Fibroblast of lung (primary cell): ENCODE measurements around the gene WDR62. TPM values are rescaled to one million over a fixed set of nuclear protein-coding genes. Genes with fewer than 3 reads are reported as not detected.
A peak's percentile ranks its signal among the peaks of the same experiment; 100 is the strongest.

ENCODE experiments used
- DNase-seq, 2 donors: peaks; one replicate each; pipeline versions ENCODE4 v3.0.0 to v3.0.0-alpha.2; 2010; ENCODE audit warnings: low read depth in 2 of 2
- H2AFZ ChIP-seq: 2 replicates; pipeline ENCODE4 v1.5.1; 2012; ENCODE audit warnings: low read length, control low read depth, inconsistent platforms
- H3K27ac ChIP-seq: 2 replicates; pipeline ENCODE4 v1.5.1; 2011; ENCODE audit warnings: low read length, control low read depth; ENCODE audit not compliant: insufficient read depth
- H3K27me3 ChIP-seq: 2 replicates; pipeline ENCODE4 v1.5.1; 2011; ENCODE audit warnings: mild to moderate bottlenecking, low read length; ENCODE audit not compliant: control insufficient read depth, insufficient read depth
- H3K36me3 ChIP-seq: 2 replicates; pipeline ENCODE4 v1.5.1; 2011; ENCODE audit warnings: low read length; ENCODE audit not compliant: control insufficient read depth, insufficient read depth
- H3K4me1 ChIP-seq: 2 replicates; pipeline ENCODE4 v1.5.1; 2011; ENCODE audit warnings: low read length; ENCODE audit not compliant: control insufficient read depth, insufficient read depth; ENCODE audit errors: extremely low read depth
- H3K4me2 ChIP-seq: 2 replicates; pipeline ENCODE4 v1.5.1; 2011; ENCODE audit warnings: low read length, control low read depth; ENCODE audit not compliant: insufficient read depth; ENCODE audit errors: extremely low read depth
- H3K4me3 ChIP-seq, 4 experiments: fragments of 200-600 bp in 1 of 4; sonication (generic) in 1 of 4; replicated peaks in 1 of 4; 2 replicates each; pipeline ENCODE4 v1.5.1; 2011 to 2016; ENCODE audit warnings: low read length in 4 of 4, low read depth in 3 of 4, mild to moderate bottlenecking in 3 of 4, control low read depth in 2 of 4, inconsistent platforms in 1 of 4, mixed read lengths in 1 of 4; ENCODE audit not compliant: insufficient read depth in 1 of 4; ENCODE audit errors: control extremely low read depth in 1 of 4
- H3K79me2 ChIP-seq: 2 replicates; pipeline ENCODE4 v1.5.1; 2012; ENCODE audit warnings: mild to moderate bottlenecking, low read length, inconsistent platforms; ENCODE audit not compliant: control insufficient read depth, insufficient read depth
- H3K9ac ChIP-seq: 2 replicates; pipeline ENCODE4 v1.5.1; 2011; ENCODE audit warnings: mild to moderate bottlenecking, low read length, control low read depth; ENCODE audit not compliant: insufficient read depth
- H3K9me3 ChIP-seq: 2 replicates; pipeline ENCODE4 v1.5.1; 2012; ENCODE audit warnings: low read depth, low read length; ENCODE audit not compliant: control insufficient read depth, insufficient read depth
- H4K20me1 ChIP-seq: 2 replicates; pipeline ENCODE4 v1.5.1; 2011; ENCODE audit warnings: low read length; ENCODE audit not compliant: control insufficient read depth, insufficient read depth; ENCODE audit errors: extremely low read depth
- EZH2 ChIP-seq: IDR thresholded peaks from 2 replicates; pipeline ENCODE4 v1.5.1; 2012; ENCODE audit warnings: low read length, control low read depth, mild to moderate bottlenecking; ENCODE audit errors: missing control alignments
- polyA plus RNA-seq, 2 donors: library from polyadenylated mRNA; depleted of rRNA in 1 of 2; stranded (reverse) in 1 of 2; unstranded in 1 of 2; fragments of >200 nt; gene quantifications; 2 replicates each; pipeline ENCODE4 v1.2.1, GENCODE V29; 2011 to 2012; ENCODE audit warnings: missing spikeins in 1 of 2
- total RNA-seq: library from RNA; depleted of rRNA; stranded (reverse); fragments of >200 nt; gene quantifications from 2 replicates; pipeline ENCODE4 v1.2.1, GENCODE V29; 2014
- TF ChIP-seq, protein P1 (sequence below), 2 donors: IDR thresholded peaks in 1 of 2; conservative IDR thresholded peaks in 1 of 2; 1 replicate in 1 of 2; 2 replicates in 1 of 2; pipeline ENCODE4 v1.5.1; 2011 to 2012; ENCODE audit warnings: low read length in 2 of 2, control low read depth in 1 of 2, inconsistent platforms in 1 of 2, low read depth in 1 of 2, mild to moderate bottlenecking in 1 of 2

Gene WDR62
- total and polyA plus RNA-seq, 2 donors (not counting 1 experiment from before 2014, with no cell fraction given), result 1.1 to 2.8 TPM

DNA sequence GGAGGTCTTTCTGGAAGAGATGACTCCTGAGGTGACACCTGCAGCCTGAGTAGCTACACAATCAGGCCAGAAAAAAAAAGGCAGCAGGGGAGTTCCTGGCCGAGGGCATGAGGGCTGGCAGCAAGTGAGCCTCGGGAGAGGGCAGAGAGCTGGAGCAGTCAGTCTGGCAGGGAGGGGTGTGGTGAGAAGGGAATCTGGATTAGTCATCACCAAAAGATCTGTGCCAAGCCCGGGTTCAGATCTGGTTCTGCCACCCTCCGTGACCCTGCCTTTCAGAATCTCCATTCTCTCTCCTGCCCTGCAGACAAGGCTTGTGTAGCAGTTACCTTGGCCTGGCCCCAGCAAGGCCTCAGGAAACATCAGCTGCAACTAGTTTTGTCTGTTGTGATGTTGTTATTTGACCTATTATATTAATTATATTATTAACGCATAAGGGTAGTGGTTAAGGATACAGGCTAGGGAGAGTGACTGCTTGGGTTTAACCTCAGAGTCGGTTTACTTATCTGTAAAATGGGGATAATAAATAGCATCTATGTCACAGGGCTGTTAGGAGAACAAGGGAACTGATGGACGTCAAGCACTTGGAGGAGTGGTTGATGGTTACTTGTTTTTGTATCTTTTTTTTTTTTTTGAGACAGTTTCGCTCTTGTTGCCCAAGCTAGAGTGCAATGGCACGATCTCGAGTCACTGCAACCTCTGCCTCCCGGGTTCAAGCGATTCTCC, 82.4 kb downstream of the WDR62 start:
- peak; percentile 63 to 66 for DNase-seq
- Histone ChIP-seq H2AFZ (no peak overlapping the region), H3K9me3 (no peaks in the 10 kb centered on the region), H3K9ac (no peak overlapping the region), H3K27me3 (no peaks in the 10 kb centered on the region), H3K27ac (peak overlapping the region; percentile 0), H3K4me1 (peaks cover 9% of the 10 kb centered on the region), H3K36me3 (peaks cover 4% of the 10 kb centered on the region), H3K4me3 (no peak overlapping the region), H3K4me2 (peak overlapping the region; percentile 15), H4K20me1 (no peaks in the 10 kb centered on the region), H3K79me2 (peaks cover 18% of the 10 kb centered on the region)
- no peak for TF ChIP-seq EZH2
- TF ChIP-seq, protein P1, sequence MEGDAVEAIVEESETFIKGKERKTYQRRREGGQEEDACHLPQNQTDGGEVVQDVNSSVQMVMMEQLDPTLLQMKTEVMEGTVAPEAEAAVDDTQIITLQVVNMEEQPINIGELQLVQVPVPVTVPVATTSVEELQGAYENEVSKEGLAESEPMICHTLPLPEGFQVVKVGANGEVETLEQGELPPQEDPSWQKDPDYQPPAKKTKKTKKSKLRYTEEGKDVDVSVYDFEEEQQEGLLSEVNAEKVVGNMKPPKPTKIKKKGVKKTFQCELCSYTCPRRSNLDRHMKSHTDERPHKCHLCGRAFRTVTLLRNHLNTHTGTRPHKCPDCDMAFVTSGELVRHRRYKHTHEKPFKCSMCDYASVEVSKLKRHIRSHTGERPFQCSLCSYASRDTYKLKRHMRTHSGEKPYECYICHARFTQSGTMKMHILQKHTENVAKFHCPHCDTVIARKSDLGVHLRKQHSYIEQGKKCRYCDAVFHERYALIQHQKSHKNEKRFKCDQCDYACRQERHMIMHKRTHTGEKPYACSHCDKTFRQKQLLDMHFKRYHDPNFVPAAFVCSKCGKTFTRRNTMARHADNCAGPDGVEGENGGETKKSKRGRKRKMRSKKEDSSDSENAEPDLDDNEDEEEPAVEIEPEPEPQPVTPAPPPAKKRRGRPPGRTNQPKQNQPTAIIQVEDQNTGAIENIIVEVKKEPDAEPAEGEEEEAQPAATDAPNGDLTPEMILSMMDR (conservative IDR thresholded peaks at IDR 0.05 in 1 of 2, IDR thresholded peaks at IDR 0.05 in 1 of 2; ENCODE audit: low read depth in 1 of 2, low read length in 2 of 2), result no peak

DNA sequence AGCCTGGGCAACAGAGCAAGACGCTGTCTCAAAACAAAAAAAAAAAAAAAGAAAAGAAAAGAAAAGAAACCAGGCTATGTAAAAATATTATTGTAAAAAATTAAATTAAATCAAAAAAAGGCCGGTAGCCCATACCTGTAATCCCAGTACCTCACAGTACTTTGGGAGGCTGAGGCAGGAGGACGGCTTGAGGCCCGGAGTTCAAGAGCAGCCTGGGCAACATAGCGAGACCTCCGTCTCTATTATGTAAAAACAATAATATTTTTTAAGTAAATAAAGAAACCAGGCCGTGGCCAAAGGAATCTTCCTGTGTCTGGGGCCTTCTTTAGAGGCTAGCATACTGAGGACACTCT, 84.4 kb downstream of the WDR62 start:
- Histone ChIP-seq H3K36me3 (peaks cover 14% of the 10 kb centered on the region), H3K9ac (peak overlapping the region; percentile 96), H3K9me3 (no peaks in the 10 kb centered on the region), H2AFZ (peak overlapping the region; percentile 92), H3K4me1 (peaks cover 9% of the 10 kb centered on the region), H3K4me3 (peak overlapping the region; percentile 74 to 100 (median 97)), H3K27ac (peak overlapping the region; percentile 98), H3K4me2 (peak overlapping the region; percentile 74), H4K20me1 (no peaks in the 10 kb centered on the region), H3K79me2 (peaks cover 27% of the 10 kb centered on the region), H3K27me3 (no peaks in the 10 kb centered on the region)
- DNase-seq, result no peak
- no peak for TF ChIP-seq EZH2
- TF ChIP-seq, protein P1 (conservative IDR thresholded peaks at IDR 0.05 in 1 of 2, IDR thresholded peaks at IDR 0.05 in 1 of 2; ENCODE audit: low read depth in 1 of 2, low read length in 2 of 2), result no peak

DNA sequence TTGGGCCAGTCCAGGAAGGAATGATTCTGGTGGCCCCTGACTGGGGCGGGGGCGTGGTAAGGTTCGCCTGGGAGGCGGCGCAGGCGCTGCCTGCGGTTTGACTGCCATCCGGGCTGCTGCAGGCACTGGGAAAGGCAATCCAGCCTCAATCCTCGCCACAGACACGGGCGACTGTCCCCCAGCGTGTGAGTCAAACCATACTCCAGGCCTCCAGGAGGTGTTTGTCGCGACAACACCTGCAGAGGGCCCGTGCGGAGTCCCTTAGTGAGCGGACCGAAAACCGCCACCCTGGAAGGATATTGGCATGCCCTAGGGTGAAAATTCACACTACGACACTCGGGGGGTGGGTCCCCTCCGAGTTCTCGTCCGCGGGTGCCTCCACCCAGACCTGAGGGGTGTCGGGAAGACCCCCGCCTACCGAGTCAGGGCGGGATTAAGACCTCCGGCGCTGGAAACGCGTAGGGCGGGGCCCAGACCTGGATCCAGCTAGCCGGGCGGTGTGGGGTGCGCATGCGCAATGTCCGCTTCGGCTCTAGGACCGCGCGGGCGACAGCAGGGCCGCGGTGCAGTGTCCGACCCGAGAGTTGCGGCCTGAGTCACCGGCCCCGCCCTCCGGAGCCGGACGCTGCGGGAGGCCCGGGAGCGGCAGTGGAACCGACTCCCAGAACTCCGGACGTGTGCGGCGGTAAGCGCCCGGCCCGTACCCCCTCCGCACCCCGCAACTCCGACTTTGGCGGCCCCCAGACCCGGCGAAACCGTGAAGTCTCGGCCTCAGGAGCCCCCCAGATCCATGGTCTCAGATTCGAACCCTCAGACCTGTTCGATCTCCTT, 85.0 kb downstream of the WDR62 start, which contains the start of gene CAPNS1:
Gene CAPNS1, plus strand, starts transcription at position 594 of the 831 bp plus-strand sequence. CDS start 946 bp downstream, outside the sequence.
- Histone ChIP-seq H3K36me3 (peaks cover 18% of the 10 kb centered on the region), H3K9me3 (no peaks in the 10 kb centered on the region), H3K27ac (peak within 1 kb of the TSS; percentile 98), H3K79me2 (peaks cover 27% of the 10 kb centered on the region), H3K4me2 (peak within 1 kb of the TSS; percentile 74), H3K9ac (peak within 1 kb of the TSS; percentile 96), H2AFZ (peak within 1 kb of the TSS; percentile 92), H3K4me1 (peaks cover 9% of the 10 kb centered on the region), H3K4me3 (peak within 1 kb of the TSS; percentile 89 to 100 (median 97)), H3K27me3 (no peaks in the 10 kb centered on the region), H4K20me1 (no peaks in the 10 kb centered on the region)
- peak; percentile 91 to 94 for DNase-seq
- TF ChIP-seq, protein P1 (conservative IDR thresholded peaks at IDR 0.05 in 1 of 2, IDR thresholded peaks at IDR 0.05 in 1 of 2; ENCODE audit: low read depth in 1 of 2, low read length in 2 of 2), result no peak
- no peak for TF ChIP-seq EZH2
